Measurements from ENCODE around the gene KCNJ10. TPM values are rescaled to one million over a fixed set of nuclear protein-coding genes. Genes with fewer than 3 reads are reported as not detected.

KCNJ10 gene
- total and polyA plus RNA-seq, 2 experiments from 2014 or later, result not detected

- Histone ChIP-seq H3K27ac (no peak overlapping the region), H2AFZ (no peak overlapping the region), H3K4me1 (ENCODE audit: insufficient read depth) (peaks cover 4% of the 10 kb centered on the region), H3K4me3 (no peak overlapping the region), H3K27me3 (peaks cover 24% of the 10 kb centered on the region), H3K9me2 (replicated peaks; ENCODE audit: insufficient read depth) (no peaks in the 10 kb centered on the region), H3K9me3 (ENCODE audit: low read depth) (no peaks in the 10 kb centered on the region), H3K4me2 (no peak overlapping the region), H3K36me3 (replicated peaks; ENCODE audit: insufficient read depth, low read depth) (no peaks in the 10 kb centered on the region), H4K20me1 (ENCODE audit: insufficient read depth, poor library complexity, severe bottlenecking) (no peaks in the 10 kb centered on the region), H3K79me2 (no peaks in the 10 kb centered on the region)
- WGBS (ENCODE audit: low lambda C conversion rate, missing lambda C conversion rate), result 74% methylated on average over 3 of the region's 3 CpGs
- TF ChIP-seq CTCF (IDR thresholded peaks at IDR 0.05; ENCODE audit: poor library complexity), result no peak
- TF ChIP-seq EZH2phosphoT487 (IDR thresholded peaks at IDR 0.05; ENCODE audit: low read depth, severe bottlenecking, unreplicated experiment), result no peak
- TF ChIP-seq EZH2 (IDR thresholded peaks at IDR 0.05; ENCODE audit: borderline replicate concordance), result no peak
- DNase-seq (ENCODE audit: low spot score), result no peak
These were observed 20.9 kb downstream of the KCNJ10 start for GRCh38 chr1:160049101-160049500.

- H4K20me1 ChIP-seq (ENCODE audit: insufficient read depth, poor library complexity, severe bottlenecking), result no peaks in the 10 kb centered on the region
- no peak overlapping the region for H3K27ac ChIP-seq
- no peaks in the 10 kb centered on the region for H3K9me3 ChIP-seq (ENCODE audit: low read depth)
- peaks cover 4% of the 10 kb centered on the region for H3K4me1 ChIP-seq (ENCODE audit: insufficient read depth)
- H3K4me2 ChIP-seq, result no peak overlapping the region
- H3K4me3 ChIP-seq, result no peak overlapping the region
- H3K79me2 ChIP-seq, result no peaks in the 10 kb centered on the region
- H3K36me3 ChIP-seq (replicated peaks; ENCODE audit: insufficient read depth, low read depth), result no peaks in the 10 kb centered on the region
- H3K9me2 ChIP-seq (replicated peaks; ENCODE audit: insufficient read depth), result no peaks in the 10 kb centered on the region
- no peak overlapping the region for H2AFZ ChIP-seq
- DNase-seq (ENCODE audit: low spot score), result no peak
- TF ChIP-seq EZH2 (IDR thresholded peaks at IDR 0.05; ENCODE audit: borderline replicate concordance), result no peak
- no peak for TF ChIP-seq EZH2phosphoT487 (IDR thresholded peaks at IDR 0.05; ENCODE audit: low read depth, severe bottlenecking, unreplicated experiment)
- TF ChIP-seq CTCF (IDR thresholded peaks at IDR 0.05; ENCODE audit: poor library complexity), result no peak
- H3K27me3 ChIP-seq, result peaks cover 24% of the 10 kb centered on the region
These were observed 21.6 kb downstream of the KCNJ10 start for GRCh38 chr1:160048335-160048734.

GRCh38 chr1:160047111-160047991 is 22.6 kb downstream of the KCNJ10 start:
- no peaks in the 10 kb centered on the region for H3K36me3 ChIP-seq (replicated peaks; ENCODE audit: insufficient read depth, low read depth)
- H3K4me1 ChIP-seq (ENCODE audit: insufficient read depth), result peaks cover 4% of the 10 kb centered on the region
- H3K27me3 ChIP-seq, result peaks cover 16% of the 10 kb centered on the region
- H3K79me2 ChIP-seq, result no peaks in the 10 kb centered on the region
- H2AFZ ChIP-seq, result no peak overlapping the region
- no peaks in the 10 kb centered on the region for H4K20me1 ChIP-seq (ENCODE audit: insufficient read depth, poor library complexity, severe bottlenecking)
- no peak overlapping the region for H3K4me3 ChIP-seq
- H3K4me2 ChIP-seq, result peak overlapping the region; percentile 62
- WGBS (ENCODE audit: low lambda C conversion rate, missing lambda C conversion rate), result 69% methylated on average over 9 of the region's 9 CpGs
- DNase-seq (ENCODE audit: low spot score), result no peak
- H3K9me3 ChIP-seq (ENCODE audit: low read depth), result no peaks in the 10 kb centered on the region
- H3K9me2 ChIP-seq (replicated peaks; ENCODE audit: insufficient read depth), result no peaks in the 10 kb centered on the region
- TF ChIP-seq EZH2phosphoT487 (IDR thresholded peaks at IDR 0.05; ENCODE audit: low read depth, severe bottlenecking, unreplicated experiment) (no peak), CTCF (IDR thresholded peaks at IDR 0.05; ENCODE audit: poor library complexity) (no peak), EZH2 (IDR thresholded peaks at IDR 0.05; ENCODE audit: borderline replicate concordance) (no peak)
- H3K27ac ChIP-seq, result no peak overlapping the region
